HCT116 (cell line): ENCODE results near the gene RXRA.

Source experiments
- EZH2 ChIP-seq: fragments of 200-600 bp; sonication (generic); IDR thresholded peaks from 2 replicates; pipeline ENCODE4 v1.6.1; 2017; ENCODE audit warnings: antibody characterized with exemption, mixed run types
- EZH2phosphoT487 ChIP-seq: fragments of 200-600 bp; IDR thresholded peaks from 2 replicates; pipeline ENCODE4 v1.6.1; 2018; ENCODE audit warnings: antibody characterized with exemption, borderline replicate concordance
- POLR2A ChIP-seq: IDR thresholded peaks from 2 replicates; pipeline ENCODE4 v1.7.0; 2011; ENCODE audit warnings: borderline replicate concordance; ENCODE audit not compliant: insufficient read depth, insufficient read length; ENCODE audit errors: extremely low read depth
- RAD21 ChIP-seq: IDR thresholded peaks from 2 replicates; pipeline ENCODE4 v1.6.1; 2012; ENCODE audit warnings: low read depth, mild to moderate bottlenecking
- SRF ChIP-seq: IDR thresholded peaks from 2 replicates; pipeline ENCODE4 v1.6.1; 2012; ENCODE audit warnings: low read depth
- ZNF274 ChIP-seq: fragments of 200-500 bp; sonication (Bioruptor generic); IDR thresholded peaks from 2 replicates; pipeline ENCODE4 v1.6.1; 2014; ENCODE audit warnings: mild to moderate bottlenecking, low read depth, low read length, inconsistent platforms
- TF ChIP-seq, protein P1 (sequence below), 3 experiments: fragments of 200-600 bp in 1 of 3; sonication (generic) in 1 of 3; IDR thresholded peaks in 2 of 3; conservative IDR thresholded peaks in 1 of 3; 2 replicates each; pipeline ENCODE4 v1.5.1; 2012 to 2017; ENCODE audit warnings: low read depth in 2 of 3, low read length in 2 of 3, antibody characterized with exemption in 1 of 3, borderline replicate concordance in 1 of 3, control low read depth in 1 of 3, mild to moderate bottlenecking in 1 of 3, mixed read lengths in 1 of 3, mixed run types in 1 of 3, moderate library complexity in 1 of 3; ENCODE audit not compliant: insufficient read depth in 1 of 3

DNA sequence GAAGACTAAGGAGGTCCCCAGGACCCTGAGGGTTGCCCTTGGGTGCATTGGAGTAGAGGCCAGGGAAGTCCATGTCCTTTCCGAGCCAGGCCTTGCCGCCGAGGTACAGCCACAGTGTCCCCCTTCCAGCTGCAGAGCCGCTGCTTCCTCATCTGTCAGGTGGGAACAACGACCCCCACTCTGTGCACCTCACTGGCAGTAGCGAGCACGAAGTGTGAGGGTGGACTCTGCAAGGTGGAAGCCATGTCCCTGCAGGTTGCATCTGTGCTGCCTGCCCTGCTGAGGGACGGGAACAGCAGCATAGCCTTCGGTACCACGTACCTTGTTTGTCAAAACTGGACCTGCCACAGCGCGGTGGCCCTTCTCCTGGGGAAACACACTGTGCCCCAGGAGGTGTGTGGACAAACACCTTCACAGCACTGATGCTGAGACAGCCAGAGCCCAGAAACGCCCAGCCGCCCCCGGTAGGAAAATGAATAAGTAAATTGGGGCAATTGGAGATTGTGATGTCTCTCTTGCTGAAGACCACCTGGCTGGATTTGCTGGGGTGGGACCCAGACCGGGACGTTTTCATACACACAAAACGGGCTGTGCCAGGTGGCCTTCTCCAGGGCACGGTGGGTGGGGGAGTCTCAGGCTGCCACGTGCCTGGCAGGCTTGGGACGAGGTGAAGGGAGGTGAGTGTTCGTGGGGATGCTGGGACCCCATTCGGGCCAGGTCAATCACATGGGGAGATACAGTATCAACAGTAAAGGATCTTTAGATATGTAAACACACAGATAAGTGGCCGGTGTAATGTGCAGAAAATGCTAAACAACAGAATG is 157.3 kb downstream of the RXRA start:
- no peak for TF ChIP-seq SRF
- TF ChIP-seq, protein P1, sequence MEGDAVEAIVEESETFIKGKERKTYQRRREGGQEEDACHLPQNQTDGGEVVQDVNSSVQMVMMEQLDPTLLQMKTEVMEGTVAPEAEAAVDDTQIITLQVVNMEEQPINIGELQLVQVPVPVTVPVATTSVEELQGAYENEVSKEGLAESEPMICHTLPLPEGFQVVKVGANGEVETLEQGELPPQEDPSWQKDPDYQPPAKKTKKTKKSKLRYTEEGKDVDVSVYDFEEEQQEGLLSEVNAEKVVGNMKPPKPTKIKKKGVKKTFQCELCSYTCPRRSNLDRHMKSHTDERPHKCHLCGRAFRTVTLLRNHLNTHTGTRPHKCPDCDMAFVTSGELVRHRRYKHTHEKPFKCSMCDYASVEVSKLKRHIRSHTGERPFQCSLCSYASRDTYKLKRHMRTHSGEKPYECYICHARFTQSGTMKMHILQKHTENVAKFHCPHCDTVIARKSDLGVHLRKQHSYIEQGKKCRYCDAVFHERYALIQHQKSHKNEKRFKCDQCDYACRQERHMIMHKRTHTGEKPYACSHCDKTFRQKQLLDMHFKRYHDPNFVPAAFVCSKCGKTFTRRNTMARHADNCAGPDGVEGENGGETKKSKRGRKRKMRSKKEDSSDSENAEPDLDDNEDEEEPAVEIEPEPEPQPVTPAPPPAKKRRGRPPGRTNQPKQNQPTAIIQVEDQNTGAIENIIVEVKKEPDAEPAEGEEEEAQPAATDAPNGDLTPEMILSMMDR (IDR thresholded peaks at IDR 0.05 in 2 of 3, conservative IDR thresholded peaks at IDR 0.05 in 1 of 3; ENCODE audit: borderline replicate concordance in 1 of 3, insufficient read depth in 1 of 3, low read depth in 2 of 3, low read length in 2 of 3) = no peak
- TF ChIP-seq EZH2phosphoT487 = no peak
- no peak for TF ChIP-seq RAD21
- TF ChIP-seq ZNF274 = no peak
- no peak for TF ChIP-seq POLR2A
- no peak for TF ChIP-seq EZH2
